ENCODE measurements around the gene TMEM214. TPM values are rescaled to one million over a fixed set of nuclear protein-coding genes. Genes with fewer than 3 reads are reported as not detected.
A peak's percentile ranks its signal among the peaks of the same experiment; 100 is the strongest.

TMEM214 gene
- total RNA-seq, 3 donors from 2014 or later (not counting 1 experiment from before 2014, with no cell fraction given) = 64.9 to 81.1 (median 79.2) TPM

DNA sequence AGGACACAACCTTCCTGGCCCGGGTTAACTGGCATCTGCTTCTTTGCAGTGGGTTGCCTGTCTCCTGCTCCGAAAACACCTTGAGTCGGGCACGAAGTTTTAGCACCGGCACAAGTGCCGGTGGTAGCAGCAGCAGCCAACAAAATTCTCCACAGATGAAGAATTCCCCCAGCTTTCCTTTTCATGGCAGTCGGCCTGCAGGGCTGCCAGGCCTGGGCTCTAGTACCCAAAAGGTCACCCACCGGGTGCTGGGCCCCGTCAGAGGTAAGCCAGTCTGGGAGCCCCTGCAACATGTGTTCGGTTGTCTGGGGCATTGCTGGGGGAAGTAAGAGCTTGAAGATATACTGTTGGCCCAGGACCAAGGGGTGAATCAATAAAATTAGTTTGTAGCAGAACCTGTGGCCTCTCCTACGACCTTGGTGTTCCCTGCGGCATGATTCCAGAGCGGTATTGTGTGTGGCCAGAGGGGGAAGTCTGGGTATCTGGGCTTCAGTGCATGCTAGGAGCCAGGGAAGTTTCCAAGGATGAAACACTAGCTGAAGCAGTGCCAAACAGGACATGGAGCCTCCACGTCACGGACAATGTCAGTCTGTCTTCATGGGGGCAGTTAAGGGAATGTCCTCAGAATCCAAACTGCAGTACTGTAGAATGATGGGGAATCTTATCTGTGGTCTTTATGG is 26.5 kb downstream of the TMEM214 start:
- H3K36me3 ChIP-seq (ENCODE audit: control insufficient read depth, insufficient read depth, low read length) = peaks cover 28% of the 10 kb centered on the region
- intact Hi-C loops (cut with micrococcal nuclease) = no loop called here
- no peaks in the 10 kb centered on the region for H3K9me3 Mint-ChIP-seq

DNA sequence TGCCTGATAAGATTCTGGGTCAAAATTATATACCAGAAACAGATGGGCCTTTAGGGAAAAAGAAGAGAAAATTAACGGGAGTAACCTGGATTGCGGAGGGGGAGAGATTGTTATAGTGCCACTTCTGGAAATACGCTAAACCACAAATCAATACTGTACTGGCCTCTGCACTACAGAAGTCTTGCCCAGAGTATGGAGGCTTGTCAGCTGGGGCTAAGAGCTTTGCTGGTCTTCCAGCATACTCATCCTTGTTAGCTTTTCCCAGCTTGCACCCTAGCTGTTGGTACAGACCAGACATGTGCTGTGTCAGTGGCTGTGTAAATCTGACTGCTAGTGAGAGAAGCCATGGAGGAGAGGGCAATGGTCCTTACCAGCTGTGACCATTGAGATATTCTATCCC is 27.6 kb downstream of the TMEM214 start:
- H3K4me3 ChIP-seq (ENCODE audit: low read length) = no peak overlapping the region
- H3K9me3 Mint-ChIP-seq = no peaks in the 10 kb centered on the region
- no peak overlapping the region for H3K27ac Mint-ChIP-seq
- no peaks in the 10 kb centered on the region for H3K4me1 ChIP-seq (ENCODE audit: control insufficient read depth, insufficient read depth, low read length)
- no peak for DNase-seq
- H3K27ac ChIP-seq (ENCODE audit: low read length) = no peak overlapping the region
- 96% methylated on average over 3 of the region's 3 CpGs for WGBS (ENCODE audit: insufficient coverage)
- H3K36me3 Mint-ChIP-seq = no peaks in the 10 kb centered on the region
- H3K36me3 ChIP-seq (ENCODE audit: control insufficient read depth, insufficient read depth, low read length) = peaks cover 20% of the 10 kb centered on the region
- H3K27me3 ChIP-seq (ENCODE audit: control insufficient read depth, insufficient read depth, low read length) = no peaks in the 10 kb centered on the region
- peaks cover 0 to 5% of the 10 kb centered on the region in 2 donors for H3K4me1 Mint-ChIP-seq
- no peak for TF ChIP-seq CTCF (IDR thresholded peaks at IDR 0.05)
- intact Hi-C loops (cut with micrococcal nuclease) = no loop called here
- no peak for ATAC-seq
- H3K27me3 Mint-ChIP-seq (ENCODE audit: low read depth in 2 of 2) = no peaks in the 10 kb centered on the region
- no peak overlapping the region for H3K4me3 Mint-ChIP-seq
- no peaks in the 10 kb centered on the region for H3K9me3 ChIP-seq (ENCODE audit: control insufficient read depth, insufficient read depth, low read length)

More for the DNA sequence above, 26.5 kb downstream of the TMEM214 start:
- Histone ChIP-seq H3K27me3 (ENCODE audit: control insufficient read depth, insufficient read depth, low read length) (no peaks in the 10 kb centered on the region), H3K4me1 (ENCODE audit: control insufficient read depth, insufficient read depth, low read length) (no peaks in the 10 kb centered on the region), H3K4me3 (ENCODE audit: low read length) (no peak overlapping the region), H3K27ac (ENCODE audit: low read length) (no peak overlapping the region), H3K9me3 (ENCODE audit: control insufficient read depth, insufficient read depth, low read length) (no peaks in the 10 kb centered on the region)
- no peaks in the 10 kb centered on the region for H3K27me3 Mint-ChIP-seq (ENCODE audit: low read depth in 2 of 2)
- no peak for TF ChIP-seq CTCF (IDR thresholded peaks at IDR 0.05)
- ATAC-seq = no peak
- H3K4me3 Mint-ChIP-seq = no peak overlapping the region
- H3K27ac Mint-ChIP-seq = no peak overlapping the region
- H3K36me3 Mint-ChIP-seq = no peaks in the 10 kb centered on the region
- DNase-seq = no peak
- 96% methylated on average over 15 of the region's 15 CpGs for WGBS (ENCODE audit: insufficient coverage)
- H3K4me1 Mint-ChIP-seq = peaks cover 0 to 8% of the 10 kb centered on the region in 2 donors

DNA sequence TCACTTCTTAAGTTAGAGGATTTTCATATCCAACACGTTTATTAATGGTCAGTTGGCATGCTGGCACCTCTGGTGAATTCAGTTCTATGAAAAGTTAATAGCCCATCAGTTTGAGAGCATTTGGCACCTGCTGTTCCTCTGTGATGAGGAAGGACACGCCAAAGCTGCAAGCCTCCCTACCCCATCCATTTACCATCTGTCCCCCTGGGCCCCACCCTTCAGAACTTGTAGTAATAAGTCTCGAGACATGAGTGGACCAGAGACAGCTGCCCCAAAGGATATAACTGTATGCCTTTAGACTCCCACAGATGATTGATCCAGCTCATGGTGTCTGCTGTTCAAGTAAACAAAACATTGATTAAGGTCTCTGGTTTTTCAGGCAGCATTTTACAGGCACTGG is 32.4 kb downstream of the TMEM214 start:
- Mint-ChIP-seq H3K4me1 (peaks cover 21 to 40% of the 10 kb centered on the region in 2 donors), H3K36me3 (no peaks in the 10 kb centered on the region), H3K9me3 (no peaks in the 10 kb centered on the region), H3K4me3 (no peak overlapping the region), H3K27ac (peak overlapping the region in 1 of 2 donors; percentile 6), H3K27me3 (ENCODE audit: low read depth in 2 of 2) (no peaks in the 10 kb centered on the region)
- Histone ChIP-seq H3K4me3 (ENCODE audit: low read length) (no peak overlapping the region), H3K27me3 (ENCODE audit: control insufficient read depth, insufficient read depth, low read length) (no peaks in the 10 kb centered on the region), H3K9me3 (ENCODE audit: control insufficient read depth, insufficient read depth, low read length) (no peaks in the 10 kb centered on the region), H3K27ac (ENCODE audit: low read length) (no peak overlapping the region), H3K36me3 (ENCODE audit: control insufficient read depth, insufficient read depth, low read length) (peaks cover 23% of the 10 kb centered on the region), H3K4me1 (ENCODE audit: control insufficient read depth, insufficient read depth, low read length) (peaks cover 10% of the 10 kb centered on the region)
- intact Hi-C loops (cut with micrococcal nuclease) = no loop called here
- DNase-seq (no peak), ATAC-seq (no peak)
- TF ChIP-seq CTCF (IDR thresholded peaks at IDR 0.05) = no peak
- WGBS (ENCODE audit: insufficient coverage) = 100% methylated on average over 3 of the region's 3 CpGs

DNA sequence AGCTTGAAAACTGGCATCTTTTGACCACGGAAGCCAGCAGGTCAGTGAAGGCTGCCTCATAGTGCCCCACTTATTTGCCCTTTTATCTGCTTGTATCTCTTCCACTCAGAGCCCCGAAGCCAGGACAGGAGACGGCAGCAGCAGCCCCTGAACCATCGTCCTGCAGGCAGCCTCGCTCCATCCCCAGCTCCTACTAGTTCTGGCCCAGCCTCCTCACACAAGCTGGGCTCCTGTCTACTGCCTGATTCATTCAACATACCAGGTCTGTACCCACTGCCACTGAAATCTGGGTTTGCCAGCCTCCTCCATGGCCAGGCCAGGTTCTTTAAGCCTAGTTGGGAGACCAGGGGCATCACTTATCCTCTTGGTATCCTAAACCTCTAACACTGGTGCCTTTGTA is 34.6 kb downstream of the TMEM214 start:
- peaks cover 34 to 54% of the 10 kb centered on the region in 2 donors for H3K4me1 Mint-ChIP-seq
- Histone ChIP-seq H3K27me3 (ENCODE audit: control insufficient read depth, insufficient read depth, low read length) (no peaks in the 10 kb centered on the region), H3K4me1 (ENCODE audit: control insufficient read depth, insufficient read depth, low read length) (peaks cover 27% of the 10 kb centered on the region), H3K9me3 (ENCODE audit: control insufficient read depth, insufficient read depth, low read length) (no peaks in the 10 kb centered on the region), H3K36me3 (ENCODE audit: control insufficient read depth, insufficient read depth, low read length) (peaks cover 23% of the 10 kb centered on the region), H3K27ac (ENCODE audit: low read length) (no peak overlapping the region), H3K4me3 (ENCODE audit: low read length) (no peak overlapping the region)
- 89% methylated on average over 5 of the region's 5 CpGs for WGBS (ENCODE audit: insufficient coverage)
- H3K27me3 Mint-ChIP-seq (ENCODE audit: low read depth in 2 of 2) = no peaks in the 10 kb centered on the region
- H3K36me3 Mint-ChIP-seq = no peaks in the 10 kb centered on the region
- intact Hi-C loops (cut with micrococcal nuclease) = no loop called here
- no peak overlapping the region for H3K4me3 Mint-ChIP-seq
- no peaks in the 10 kb centered on the region for H3K9me3 Mint-ChIP-seq
- no peak for ATAC-seq
- peak overlapping the region in 1 of 2 donors; percentile 68 for H3K27ac Mint-ChIP-seq
- DNase-seq = no peak
- TF ChIP-seq CTCF (IDR thresholded peaks at IDR 0.05) = no peak

All from natural killer cell (primary cell).